ENCODE results near the gene HSPG2. TPM values are rescaled to one million over a fixed set of nuclear protein-coding genes. Genes with fewer than 3 reads are reported as not detected.
A peak's percentile ranks its signal among the peaks of the same experiment; 100 is the strongest.

Gene HSPG2
- total RNA-seq, 2 donors from 2014 or later = 684 to 846 TPM

- Histone ChIP-seq H3K27ac (peak overlapping the region; percentile 99), H3K4me1 (ENCODE audit: control insufficient read depth in 1 of 2, low read depth in 2 of 2) (peaks cover 56 to 91% of the 10 kb centered on the region in 2 donors), H3K36me3 (no peaks in the 10 kb centered on the region), H3K9me3 (no peaks in the 10 kb centered on the region), H3K27me3 (replicated peaks; ENCODE audit: insufficient read depth) (no peaks in the 10 kb centered on the region), H3K4me3 (no peak overlapping the region)
- DNase-seq (ENCODE audit: low spot score) = no peak
- no peak for TF ChIP-seq CTCF (IDR thresholded peaks at IDR 0.05)
- no peak for ATAC-seq (ENCODE audit: insufficient number of reproducible peaks, low FRiP score, low read depth)
These were observed 20.5 kb downstream of the HSPG2 start for GRCh38 chr1:21916447-21917238.

DNA sequence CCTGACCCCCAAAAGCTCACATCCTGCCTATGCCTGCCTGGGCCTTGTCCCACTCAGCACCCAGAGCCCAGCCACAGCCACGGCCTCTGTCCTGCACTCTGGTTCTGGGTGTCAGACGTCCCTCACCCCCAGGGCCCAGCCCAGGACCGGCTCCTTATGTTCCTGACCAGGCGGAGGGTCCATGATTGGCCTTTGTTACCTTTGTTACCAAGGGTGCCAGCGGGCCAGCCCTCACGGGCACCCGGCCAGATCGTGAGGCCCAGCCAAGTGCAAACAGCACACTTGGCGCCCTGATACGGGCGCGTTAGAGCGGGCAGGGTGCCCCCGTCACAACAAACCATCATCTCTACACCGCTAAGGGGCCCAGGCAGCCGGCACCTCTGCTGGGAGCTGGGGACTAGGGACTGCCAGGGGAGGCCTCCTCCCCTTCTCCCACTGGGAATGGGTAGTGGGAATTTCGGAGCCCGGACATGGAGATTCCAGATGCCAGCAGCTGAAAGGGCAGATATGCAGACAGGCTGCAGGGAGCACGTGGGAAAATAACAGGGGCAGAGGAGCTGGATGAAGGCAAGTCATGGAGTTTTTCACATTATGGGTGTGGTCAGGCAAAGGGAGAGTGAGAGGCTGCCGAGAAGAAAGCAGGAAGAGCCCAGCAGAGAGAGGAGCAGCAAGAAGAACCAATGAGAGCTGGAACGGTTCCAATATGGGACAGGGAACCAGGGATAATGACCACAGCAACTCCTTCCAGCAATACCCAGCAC lies 22.1 kb downstream of the HSPG2 start:
- H3K4me1 ChIP-seq (ENCODE audit: control insufficient read depth in 1 of 2, low read depth in 2 of 2) = peaks cover 60 to 91% of the 10 kb centered on the region in 2 donors

DNA sequence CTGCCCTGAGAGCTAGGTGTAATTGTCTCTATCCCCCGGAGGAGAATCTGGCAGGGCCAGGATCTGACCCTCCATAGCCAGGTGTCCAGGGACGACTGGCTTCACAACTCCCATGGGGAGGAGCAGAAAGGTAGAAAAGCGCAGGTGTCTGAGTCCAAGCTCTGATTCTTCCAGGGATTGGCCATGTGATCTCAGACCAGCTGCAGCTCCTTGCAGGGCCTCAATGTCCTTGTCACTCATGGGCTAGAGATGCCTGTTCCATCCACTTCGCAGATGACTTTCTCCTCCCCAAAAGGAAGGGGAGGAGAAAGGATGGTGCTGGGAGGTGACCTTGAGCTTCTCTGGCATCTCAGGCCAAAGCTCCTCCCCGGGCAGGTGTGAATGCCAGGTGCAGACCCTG lies 22.7 kb downstream of the HSPG2 start:
- no peak for TF ChIP-seq CTCF (IDR thresholded peaks at IDR 0.05)
- Histone ChIP-seq H3K4me1 (ENCODE audit: control insufficient read depth in 1 of 2, low read depth in 2 of 2) (peaks cover 61 to 91% of the 10 kb centered on the region in 2 donors), H3K4me3 (no peak overlapping the region), H3K36me3 (no peaks in the 10 kb centered on the region), H3K27ac (peak overlapping the region; percentile 99), H3K9me3 (no peaks in the 10 kb centered on the region), H3K27me3 (replicated peaks; ENCODE audit: insufficient read depth) (no peaks in the 10 kb centered on the region)
- DNase-seq (ENCODE audit: low spot score) = no peak
- ATAC-seq (ENCODE audit: insufficient number of reproducible peaks, low FRiP score, low read depth) = no peak

More for the DNA sequence above, 22.1 kb downstream of the HSPG2 start:
- no peak for TF ChIP-seq CTCF (IDR thresholded peaks at IDR 0.05)
- Histone ChIP-seq H3K27me3 (replicated peaks; ENCODE audit: insufficient read depth) (no peaks in the 10 kb centered on the region), H3K36me3 (no peaks in the 10 kb centered on the region), H3K4me3 (no peak overlapping the region), H3K27ac (peak overlapping the region; percentile 99), H3K9me3 (no peaks in the 10 kb centered on the region)
- ATAC-seq (ENCODE audit: insufficient number of reproducible peaks, low FRiP score, low read depth) (peak; percentile 12), DNase-seq (ENCODE audit: low spot score) (no peak)

DNA sequence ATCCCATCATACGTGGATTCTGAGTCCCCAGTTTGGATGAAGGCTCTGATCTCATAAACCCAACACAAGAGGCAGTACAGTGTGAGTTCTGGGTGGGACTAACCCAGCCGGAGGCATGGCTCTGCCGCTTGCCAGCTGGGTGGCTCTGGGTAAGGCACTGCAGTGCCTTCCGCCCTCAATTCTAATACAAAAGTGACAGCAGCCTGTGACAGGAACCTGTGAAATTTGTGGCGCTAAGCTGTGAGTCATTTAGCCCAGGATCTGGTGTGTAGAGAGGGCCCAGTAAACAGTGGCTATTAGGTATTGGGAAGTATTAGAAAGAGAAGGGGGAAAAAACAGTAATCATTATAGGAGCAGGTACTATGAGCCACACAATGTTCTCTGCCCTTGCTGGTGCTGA lies 23.3 kb downstream of the HSPG2 start:
- Histone ChIP-seq H3K36me3 (no peaks in the 10 kb centered on the region), H3K4me1 (ENCODE audit: control insufficient read depth in 1 of 2, low read depth in 2 of 2) (peaks cover 65 to 91% of the 10 kb centered on the region in 2 donors), H3K27me3 (replicated peaks; ENCODE audit: insufficient read depth) (no peaks in the 10 kb centered on the region), H3K27ac (peak overlapping the region; percentile 99), H3K4me3 (no peak overlapping the region), H3K9me3 (no peaks in the 10 kb centered on the region)
- no peak for DNase-seq (ENCODE audit: low spot score)
- ATAC-seq (ENCODE audit: insufficient number of reproducible peaks, low FRiP score, low read depth) = no peak
- TF ChIP-seq CTCF (IDR thresholded peaks at IDR 0.05) = no peak

- no peak for TF ChIP-seq CTCF (IDR thresholded peaks at IDR 0.05)
- no peaks in the 10 kb centered on the region for H3K27me3 ChIP-seq (replicated peaks; ENCODE audit: insufficient read depth)
- H3K9me3 ChIP-seq = no peaks in the 10 kb centered on the region
- H3K27ac ChIP-seq = peak overlapping the region; percentile 99
- no peak for DNase-seq (ENCODE audit: low spot score)
- H3K4me3 ChIP-seq = no peak overlapping the region
- H3K4me1 ChIP-seq (ENCODE audit: control insufficient read depth in 1 of 2, low read depth in 2 of 2) = peaks cover 70 to 91% of the 10 kb centered on the region in 2 donors
- H3K36me3 ChIP-seq = no peaks in the 10 kb centered on the region
- no peak for ATAC-seq (ENCODE audit: insufficient number of reproducible peaks, low FRiP score, low read depth)
These were observed 23.9 kb downstream of the HSPG2 start for GRCh38 chr1:21913258-21913657.

Data from thoracic aorta (tissue), 2 donors.